PC-9 (cell line): ENCODE data around the gene SEC14L6. TPM values are rescaled to one million over a fixed set of nuclear protein-coding genes. Genes with fewer than 3 reads are reported as not detected.

Experiments used
- BruUV-seq: library from RNA; stranded (reverse); fragments of 400-500 nt; replicated peaks from 2 replicates; lab custom pipeline; 2021; lab: Mats Ljungman, UMichigan
- CTCF ChIA-PET: fragments of 300-600 bp; sonication (Branson Sonifier 250); formaldehyde crosslinking; loops from one replicate; lab custom pipeline; 2022; ENCODE audit warnings: antibody characterized with exemption; lab: Charles Lee
- POLR2A ChIA-PET: fragments of 300-600 bp; sonication (Branson Sonifier 250); formaldehyde crosslinking; loops from one replicate; lab custom pipeline; 2022; ENCODE audit warnings: antibody characterized with exemption; ENCODE audit not compliant: unreplicated experiment; lab: Charles Lee
- DNase-seq, 2 experiments: peaks; one replicate each; pipeline versions ENCODE4 v3.0.0 to v3.0.0-alpha.2; 2015 to 2022; ENCODE audit warnings: mixed read lengths in 1 of 2
- H2AFZ ChIP-seq: fragments of 200-600 bp; sonication (generic); 2 replicates; pipeline ENCODE4 v1.8.1; 2017; ENCODE audit warnings: antibody characterized with exemption
- H3F3A ChIP-seq: fragments of 200-600 bp; sonication (generic); 2 replicates; pipeline ENCODE4 v1.8.1; 2017; ENCODE audit warnings: antibody characterized with exemption, mild to moderate bottlenecking, low read depth; ENCODE audit not compliant: insufficient read depth
- H3K27ac ChIP-seq: fragments of 200-600 bp; sonication (generic); 2 replicates; pipeline ENCODE4 v1.6.1; 2016; ENCODE audit warnings: mixed run types
- H3K27me3 ChIP-seq: fragments of 200-600 bp; sonication (generic); 2 replicates; pipeline ENCODE4 v1.6.1; 2016; ENCODE audit warnings: low read depth, mixed run types; ENCODE audit not compliant: insufficient read depth
- H3K36me3 ChIP-seq: fragments of 200-600 bp; sonication (generic); 2 replicates; pipeline ENCODE4 v1.6.1; 2016; ENCODE audit warnings: low read depth, mixed run types
- H3K4me1 ChIP-seq: fragments of 200-600 bp; sonication (generic); replicated peaks from 2 replicates; pipeline ENCODE4 v1.6.1; 2016; ENCODE audit warnings: mixed run types; ENCODE audit not compliant: insufficient read depth
- H3K4me2 ChIP-seq: fragments of 200-600 bp; sonication (generic); 2 replicates; pipeline ENCODE4 v1.6.1; 2017; ENCODE audit warnings: mixed run types
- H3K4me3 ChIP-seq: fragments of 200-600 bp; sonication (generic); 2 replicates; pipeline ENCODE4 v1.6.1; 2016; ENCODE audit warnings: mixed run types
- H3K79me2 ChIP-seq: fragments of 200-600 bp; sonication (generic); 2 replicates; pipeline ENCODE4 v1.6.1; 2017; ENCODE audit warnings: low read depth, mixed run types
- H3K9me2 ChIP-seq: fragments of 200-600 bp; sonication (generic); 2 replicates; pipeline ENCODE4 v1.8.1; 2017; ENCODE audit warnings: mild to moderate bottlenecking; ENCODE audit not compliant: insufficient read depth
- H3K9me3 ChIP-seq: fragments of 200-600 bp; sonication (generic); 2 replicates; pipeline ENCODE4 v1.8.1; 2016; ENCODE audit warnings: low read depth; ENCODE audit not compliant: insufficient read depth
- H4K20me1 ChIP-seq: fragments of 200-600 bp; sonication (generic); 2 replicates; pipeline ENCODE4 v1.8.1; 2017; ENCODE audit not compliant: insufficient read depth
- CTCF ChIP-seq: fragments of 200-600 bp; sonication (generic); conservative IDR thresholded peaks from 2 replicates; pipeline ENCODE4 v1.6.1; 2017; ENCODE audit warnings: mixed run types, antibody characterized with exemption, mild to moderate bottlenecking, moderate library complexity
- EZH2 ChIP-seq: fragments of 200-600 bp; sonication (generic); IDR thresholded peaks from 2 replicates; pipeline ENCODE4 v1.8.0; 2017; ENCODE audit warnings: antibody characterized with exemption, low read depth
- intact Hi-C: fragments of 100-400 bp; cut with micrococcal nuclease; formaldehyde crosslinking; loops from one replicate; pipeline ENCODE4 v1.10.0; 2022; ENCODE audit not compliant: unreplicated experiment
- total RNA-seq: library from RNA; stranded (reverse); gene quantifications from 2 replicates; pipeline ENCODE4 v1.2.3, GENCODE V29; 2021

SEC14L6 gene
- total RNA-seq, 1 experiment from 2014 or later, result 0.31 TPM

GRCh38 chr22:30580896-30581295 is 34.4 kb upstream of the SEC14L6 start:
- Histone ChIP-seq H3K27ac (no peak overlapping the region), H4K20me1 (peaks cover 18% of the 10 kb centered on the region; the same call in 1 of the 2 replicates), H3F3A (peaks cover 6% of the 10 kb centered on the region; the same call in 1 of the 2 replicates), H3K79me2 (no peaks in the 10 kb centered on the region), H3K9me3 (no peaks in the 10 kb centered on the region), H3K4me2 (no peak overlapping the region), H3K36me3 (peaks cover 41% of the 10 kb centered on the region), H3K4me3 (no peak overlapping the region), H2AFZ (no peak overlapping the region), H3K4me1 (no peaks in the 10 kb centered on the region), H3K27me3 (no peaks in the 10 kb centered on the region), H3K9me2 (no peaks in the 10 kb centered on the region)
- intact Hi-C loops, result no loop called here
- no TSS peak for BruUV-seq
- POLR2A ChIA-PET, result no interaction called here
- CTCF ChIA-PET, result no interaction called here
- TF ChIP-seq CTCF, result no peak
- no peak for TF ChIP-seq EZH2
- DNase-seq, result no peak

DNA sequence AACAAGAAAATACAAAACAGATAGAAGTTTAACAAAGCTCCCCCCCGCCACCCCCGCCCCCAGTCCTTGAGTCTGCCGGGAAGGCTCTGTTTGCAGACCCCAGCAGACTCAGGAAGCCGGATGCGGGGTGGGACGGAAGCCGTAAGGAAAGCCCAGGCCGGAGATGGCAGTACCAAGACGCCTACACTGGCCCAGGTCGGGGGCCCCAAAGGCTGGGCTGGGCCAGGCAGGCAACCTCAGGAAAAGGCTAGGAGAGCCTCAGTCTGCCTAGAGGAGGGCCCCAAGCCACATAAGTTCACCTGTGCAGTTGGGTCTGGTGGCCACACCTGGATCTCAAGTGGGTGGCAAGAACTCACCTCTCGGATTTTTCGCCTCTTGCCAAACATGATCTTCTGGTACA is 31.9 kb upstream of the SEC14L6 start:
- peaks cover 20% of the 10 kb centered on the region; the same call in 1 of the 2 replicates for H4K20me1 ChIP-seq
- TF ChIP-seq EZH2, result no peak
- TF ChIP-seq CTCF, result no peak
- BruUV-seq, result no TSS peak
- H3K4me3 ChIP-seq, result no peak overlapping the region
- H3K27ac ChIP-seq, result no peak overlapping the region
- ChIA-PET POLR2A (no interaction called here), CTCF (no interaction called here)
- H3K36me3 ChIP-seq, result peaks cover 24% of the 10 kb centered on the region
- H3K9me3 ChIP-seq, result no peaks in the 10 kb centered on the region
- H3K4me1 ChIP-seq, result no peaks in the 10 kb centered on the region
- H3F3A ChIP-seq, result peaks cover 15% of the 10 kb centered on the region; the same call in 1 of the 2 replicates
- H3K79me2 ChIP-seq, result no peaks in the 10 kb centered on the region
- DNase-seq, result no peak
- H3K4me2 ChIP-seq, result no peak overlapping the region
- no peaks in the 10 kb centered on the region for H3K9me2 ChIP-seq
- H3K27me3 ChIP-seq, result no peaks in the 10 kb centered on the region
- no peak overlapping the region for H2AFZ ChIP-seq
- intact Hi-C loops, result no loop called here

- DNase-seq, result no peak
- Histone ChIP-seq H3K79me2 (no peaks in the 10 kb centered on the region), H3K4me1 (no peaks in the 10 kb centered on the region), H3K9me3 (no peaks in the 10 kb centered on the region), H3K4me3 (no peak overlapping the region), H2AFZ (no peak overlapping the region), H3K9me2 (no peaks in the 10 kb centered on the region), H3K27ac (no peak overlapping the region), H3K36me3 (peaks cover 16% of the 10 kb centered on the region; the same call in 1 of the 2 replicates), H3K4me2 (no peak overlapping the region), H3F3A (peaks cover 23% of the 10 kb centered on the region), H3K27me3 (no peaks in the 10 kb centered on the region), H4K20me1 (peaks cover 27% of the 10 kb centered on the region)
- ChIA-PET POLR2A (no interaction called here), CTCF (no interaction called here)
- intact Hi-C loops, result no loop called here
- no peak for TF ChIP-seq EZH2
- TF ChIP-seq CTCF, result no peak
- no TSS peak for BruUV-seq
Observed at GRCh38 chr22:30575859-30576258, 29.3 kb upstream of the SEC14L6 start.
